ENCODE measurements around the gene SYTL3. TPM values are rescaled to one million over a fixed set of nuclear protein-coding genes. Genes with fewer than 3 reads are reported as not detected.

SYTL3 gene
- total and polyA plus RNA-seq, 2 of the 8 experiments (the other 6 are each of a cell fraction or from before 2014, with no cell fraction given): 0.27 to 0.99 TPM

- no peak overlapping the region for H3K4ac ChIP-seq (replicated peaks; ENCODE audit: insufficient read length, low read depth, low read length)
- H2AK5ac ChIP-seq (ENCODE audit: low read depth, low read length): no peak overlapping the region
- H3K36me3 ChIP-seq (ENCODE audit: control insufficient read depth in 2 of 4, insufficient read depth in 4 of 4, low read length in 3 of 4): peaks cover 10 to 67% (median 21%) of the 10 kb centered on the region in 4 experiments
- TF ChIP-seq CHD2 (IDR thresholded peaks at IDR 0.05; ENCODE audit: low read length): no peak
- TF ChIP-seq POLR2AphosphoS5 (IDR thresholded peaks at IDR 0.05; ENCODE audit: low read depth, low read length): peak; percentile 28; the same call in 1 of the 2 replicates
- no peak for TF ChIP-seq ZNF274 (IDR thresholded peaks at IDR 0.05; ENCODE audit: borderline replicate concordance, extremely low read depth, low read length)
- no peak for TF ChIP-seq RFX5 (IDR thresholded peaks at IDR 0.05; ENCODE audit: borderline replicate concordance, low read depth, low read length)
These were observed 159.3 kb downstream of the SYTL3 start for GRCh38 chr6:158808941-158809678.

More at GRCh38 chr6:158808941-158809678, 159.3 kb downstream of the SYTL3 start:
- POLR2A ChIA-PET (ENCODE audit: partially characterized antibody): interaction anchor here (0.7 to 4.4 kb wide), 15 partner anchors 8 to 320 kb away, joined by 3 to 31 read pairs (median 4); partner anchors contain the start of genes EZR and RSPH3
- no peak overlapping the region; a peak in 1 of 7 replicates for H3K9ac ChIP-seq (replicated peaks in 1 of 4; ENCODE audit: extremely low read depth in 1 of 4, low read depth in 3 of 4, low read length in 3 of 4)
- no peak overlapping the region for H3K27ac ChIP-seq (ENCODE audit: low read depth, low read length)
- peaks cover 70 to 99% of the 10 kb centered on the region in 2 experiments for H3K79me2 ChIP-seq (ENCODE audit: control insufficient read depth in 1 of 2, insufficient read depth in 2 of 2, low read length in 2 of 2)
- no peak overlapping the region for H4K91ac ChIP-seq (replicated peaks; ENCODE audit: insufficient read length, low read length)
- H3K4me1 ChIP-seq (replicated peaks in 1 of 4; ENCODE audit: control insufficient read depth in 3 of 4, insufficient read depth in 4 of 4, low read length in 3 of 4): peaks cover 11 to 41% (median 37%) of the 10 kb centered on the region in 4 experiments
- no peak overlapping the region for H3K4me3 ChIP-seq (ENCODE audit: extremely low read depth in 1 of 4, insufficient read depth in 2 of 4, low read depth in 3 of 4, low read length in 4 of 4)
- H3K14ac ChIP-seq (ENCODE audit: insufficient read length): no peak overlapping the region
- no peak overlapping the region for H3K18ac ChIP-seq (ENCODE audit: extremely low read depth, low read length)
- no peak overlapping the region for H4K5ac ChIP-seq (ENCODE audit: insufficient read length, low read depth, low read length)
- no peak overlapping the region for H2BK120ac ChIP-seq (replicated peaks; ENCODE audit: low read depth, low read length)
- CTCF ChIA-PET (ENCODE audit: partially characterized antibody): interaction anchor here (0.8 to 3.9 kb wide), 11 partner anchors 10 to 163 kb away, joined by 3 to 20 read pairs (median 6); no protein-coding TSS in a partner anchor
- H3K79me1 ChIP-seq (ENCODE audit: low read depth, low read length): peaks cover 4% of the 10 kb centered on the region; the same call in 1 of the 2 replicates
- no peak overlapping the region for H2BK20ac ChIP-seq (ENCODE audit: low read length)
- WGBS, 2 experiments (ENCODE audit: extremely low coverage in 1 of 2, insufficient coverage in 1 of 2, insufficient read length in 1 of 2, insufficient replicate concordance in 2 of 2, low coverage in 1 of 2, low lambda C conversion rate in 2 of 2, missing lambda C conversion rate in 1 of 2): 83% methylated on average over 8 of the region's 8 CpGs; no CpG with 5 or more reads in 1 of the 2 experiments
- FAIRE-seq: no peak
- no peaks in the 10 kb centered on the region for H3K27me3 ChIP-seq (replicated peaks in 1 of 4; ENCODE audit: control insufficient read depth in 3 of 4, extremely low read depth in 1 of 4, insufficient read depth in 3 of 4, low read length in 3 of 4)
- no peak overlapping the region for H4K8ac ChIP-seq (ENCODE audit: extremely low read depth, insufficient read depth, low read length)
- peaks cover 38 to 48% of the 10 kb centered on the region in 2 experiments for H4K20me1 ChIP-seq (replicated peaks in 1 of 2; ENCODE audit: control insufficient read depth in 1 of 2, insufficient read depth in 2 of 2, low read length in 2 of 2)
- H3K9me3 ChIP-seq (ENCODE audit: insufficient read depth in 2 of 2, low read depth in 1 of 2, low read length in 1 of 2): no peaks in the 10 kb centered on the region
- H2BK5ac ChIP-seq (ENCODE audit: low read depth, low read length): no peak overlapping the region
- H2BK12ac ChIP-seq (ENCODE audit: low read depth, low read length): no peak overlapping the region
- no peak overlapping the region for H3K23ac ChIP-seq (ENCODE audit: insufficient read length)
- no peaks in the 10 kb centered on the region for H3K23me2 ChIP-seq (ENCODE audit: low read depth, low read length)
- H2BK15ac ChIP-seq (ENCODE audit: low read length): no peak overlapping the region
- H3K4me2 ChIP-seq (ENCODE audit: insufficient read depth in 1 of 2, low read depth in 2 of 2, low read length in 2 of 2): peak overlapping the region in 1 of 2 experiments; percentile 1; a peak in 1 of 4 replicates
- H3K56ac ChIP-seq (replicated peaks; ENCODE audit: insufficient read length, low read depth, low read length): no peak overlapping the region
- H2AFZ ChIP-seq (ENCODE audit: low read length): no peak overlapping the region
- DNase-seq (ENCODE audit: low read depth in 1 of 2, low spot score in 2 of 2): no peak
